ENCODE results near the gene ARID4B. TPM values are rescaled to one million over a fixed set of nuclear protein-coding genes. Genes with fewer than 3 reads are reported as not detected.
A peak's percentile ranks its signal among the peaks of the same experiment; 100 is the strongest.
"Not testable (repeated sequence)": the region's sequence is repeated elsewhere in the genome, so short reads cannot be mapped to it uniquely, and the experiment has no call there.

ARID4B gene
- total RNA-seq, 1 donor from 2014 or later, result 68.8 TPM

GRCh38 chr1:235265900-235266299 is 62.1 kb downstream of the ARID4B start:
- Mint-ChIP-seq H3K36me3 (ENCODE audit: insufficient read depth) (no peaks in the 10 kb centered on the region), H3K4me3 (ENCODE audit: low read depth) (no peak overlapping the region), H3K27ac (no peak overlapping the region), H3K4me1 (ENCODE audit: low read depth) (peaks cover 12% of the 10 kb centered on the region), H3K9me3 (ENCODE audit: low read depth) (no peaks in the 10 kb centered on the region), H3K27me3 (no peaks in the 10 kb centered on the region)
- no peak for TF ChIP-seq CTCF (IDR thresholded peaks at IDR 0.05; ENCODE audit: unreplicated experiment)
- DNase-seq (ENCODE audit: low spot score, unreplicated experiment), result no peak

- Mint-ChIP-seq H3K4me1 (ENCODE audit: low read depth) (peaks cover 10% of the 10 kb centered on the region), H3K36me3 (ENCODE audit: insufficient read depth) (no peaks in the 10 kb centered on the region), H3K27ac (no peak overlapping the region), H3K27me3 (no peaks in the 10 kb centered on the region), H3K4me3 (ENCODE audit: low read depth) (no peak overlapping the region), H3K9me3 (ENCODE audit: low read depth) (no peaks in the 10 kb centered on the region)
- DNase-seq (ENCODE audit: low spot score, unreplicated experiment), result no peak
- TF ChIP-seq CTCF (IDR thresholded peaks at IDR 0.05; ENCODE audit: unreplicated experiment), result no peak
Measured at GRCh38 chr1:235264327-235264726, 63.7 kb downstream of the ARID4B start.

GRCh38 chr1:235262539-235262938 is 65.4 kb downstream of the ARID4B start:
- H3K4me3 Mint-ChIP-seq (ENCODE audit: low read depth), result no peak overlapping the region
- H3K9me3 Mint-ChIP-seq (ENCODE audit: low read depth), result no peaks in the 10 kb centered on the region
- no peaks in the 10 kb centered on the region for H3K27me3 Mint-ChIP-seq
- peaks cover 10% of the 10 kb centered on the region for H3K4me1 Mint-ChIP-seq (ENCODE audit: low read depth)
- no peak for DNase-seq (ENCODE audit: low spot score, unreplicated experiment)
- no peak overlapping the region for H3K27ac Mint-ChIP-seq
- H3K36me3 Mint-ChIP-seq (ENCODE audit: insufficient read depth), result peaks cover 4% of the 10 kb centered on the region
- no peak for TF ChIP-seq CTCF (IDR thresholded peaks at IDR 0.05; ENCODE audit: unreplicated experiment)

GRCh38 chr1:235261243-235261642 is 66.7 kb downstream of the ARID4B start:
- no peak for DNase-seq (ENCODE audit: low spot score, unreplicated experiment)
- Mint-ChIP-seq H3K9me3 (ENCODE audit: low read depth) (no peaks in the 10 kb centered on the region), H3K27me3 (no peaks in the 10 kb centered on the region), H3K36me3 (ENCODE audit: insufficient read depth) (peaks cover 4% of the 10 kb centered on the region), H3K4me3 (ENCODE audit: low read depth) (no peak overlapping the region), H3K27ac (peak overlapping the region; percentile 4), H3K4me1 (ENCODE audit: low read depth) (peaks cover 7% of the 10 kb centered on the region)
- TF ChIP-seq CTCF (IDR thresholded peaks at IDR 0.05; ENCODE audit: unreplicated experiment), result no peak

DNA sequence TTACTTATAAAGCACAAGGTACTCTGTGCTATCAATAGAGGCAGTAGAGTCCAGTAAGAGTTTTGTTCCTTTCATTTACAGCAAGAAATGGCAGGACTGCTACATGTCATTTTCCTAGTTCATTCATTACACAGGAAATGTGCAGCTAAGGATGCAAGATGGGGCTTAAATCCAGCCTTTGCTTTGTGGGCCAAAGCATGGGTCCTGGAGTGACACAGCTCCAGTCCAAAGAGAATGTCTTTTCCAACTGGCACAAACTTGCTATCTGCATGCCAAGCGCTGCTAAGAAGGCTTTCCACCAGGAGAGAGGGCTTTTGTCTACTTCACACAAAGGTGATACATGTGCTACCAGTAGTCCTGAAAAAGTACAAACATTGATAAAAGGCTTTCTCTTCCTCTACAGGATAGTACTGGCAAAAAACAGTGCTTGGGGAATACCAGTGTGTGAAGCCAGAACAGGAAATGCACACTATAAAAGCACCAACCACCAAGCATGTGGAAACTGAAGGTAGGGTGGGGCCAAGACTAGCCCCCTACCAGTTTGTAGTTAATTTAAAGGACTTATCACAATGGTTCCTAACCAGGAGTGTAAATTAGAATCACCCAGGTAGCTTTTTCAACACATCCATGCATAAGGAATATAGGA is 68.7 kb downstream of the ARID4B start:
- H3K27me3 Mint-ChIP-seq, result no peaks in the 10 kb centered on the region
- no peak for TF ChIP-seq CTCF (IDR thresholded peaks at IDR 0.05; ENCODE audit: unreplicated experiment)
- no peak overlapping the region for H3K4me3 Mint-ChIP-seq (ENCODE audit: low read depth)
- no peaks in the 10 kb centered on the region for H3K9me3 Mint-ChIP-seq (ENCODE audit: low read depth)
- no peak overlapping the region for H3K27ac Mint-ChIP-seq
- peaks cover 5% of the 10 kb centered on the region for H3K36me3 Mint-ChIP-seq (ENCODE audit: insufficient read depth)
- H3K4me1 Mint-ChIP-seq (ENCODE audit: low read depth), result no peaks in the 10 kb centered on the region
- no peak for DNase-seq (ENCODE audit: low spot score, unreplicated experiment)

GRCh38 chr1:235258068-235258467 is 69.9 kb downstream of the ARID4B start:
- not testable (repeated sequence) for H3K27me3 Mint-ChIP-seq

More at GRCh38 chr1:235258068-235258467, 69.9 kb downstream of the ARID4B start:
- not testable (repeated sequence) for H3K4me3 Mint-ChIP-seq (ENCODE audit: low read depth); DNase-seq (ENCODE audit: low spot score, unreplicated experiment); H3K9me3 Mint-ChIP-seq (ENCODE audit: low read depth); H3K4me1 Mint-ChIP-seq (ENCODE audit: low read depth); H3K36me3 Mint-ChIP-seq (ENCODE audit: insufficient read depth)
- peak overlapping the region; percentile 37 for H3K27ac Mint-ChIP-seq

Data from progenitor cell of endocrine pancreas (in vitro differentiated cells).